ENCODE data around the gene C12orf76. TPM values are rescaled to one million over a fixed set of nuclear protein-coding genes. Genes with fewer than 3 reads are reported as not detected.
A peak's percentile ranks its signal among the peaks of the same experiment; 100 is the strongest.

C12orf76 gene
- total and polyA plus RNA-seq, 2 of the 13 experiments (the other 11 are each of a cell fraction or from before 2014, with no cell fraction given), result 15.8 to 38.4 TPM

- peak overlapping the region; percentile 93 to 97 (median 94) for H3K4me3 ChIP-seq (replicated peaks in 1 of 3; ENCODE audit: insufficient read depth in 1 of 3, low read depth in 2 of 3, low read length in 3 of 3)
- H3K4me1 ChIP-seq (ENCODE audit: insufficient read depth, low read length), result peaks cover 63% of the 10 kb centered on the region
- in situ Hi-C loops (cut with HindIII; ENCODE audit: extremely low pct_ligation_motif_present, low pct_unique_long_range_greater_than_20kb), result no loop called here
- CTCF ChIA-PET (ENCODE audit: low intra/inter-chr PET ratio, low total read pairs), result no interaction called here
- H3K9ac ChIP-seq (ENCODE audit: insufficient read depth, low read depth, low read length), result peak overlapping the region; percentile 90
- H3K27ac ChIP-seq (ENCODE audit: extremely low read length, insufficient read depth, low read length), result peak overlapping the region; percentile 75
- no TSS peak for BruUV-seq (replicated peaks)
- peaks cover 50% of the 10 kb centered on the region for H3K79me2 ChIP-seq (ENCODE audit: insufficient read depth, low read length)
- peak overlapping the region; percentile 93 for H3K4me2 ChIP-seq (ENCODE audit: low read depth, low read length)
- intact Hi-C loops (cut with micrococcal nuclease; ENCODE audit: unreplicated experiment), result loop anchor here (5.0 kb wide), 1 partner anchor 49 kb away; no protein-coding TSS in a partner anchor
- no peaks in the 10 kb centered on the region for H3K9me3 ChIP-seq (ENCODE audit: low read length)
- ATAC-seq (no peak), DNase-seq (ENCODE audit: low spot score) (no peak), FAIRE-seq (no peak)
- POLR2A ChIA-PET, result interaction anchor here (1.4 to 1.5 kb wide), 2 partner anchors 47 to 83 kb away, joined by 3 to 4 read pairs; no protein-coding TSS in a partner anchor
- no peaks in the 10 kb centered on the region; a peak in 1 of 5 replicates for H3K27me3 ChIP-seq (ENCODE audit: control insufficient read depth in 1 of 2, insufficient read depth in 2 of 2, low read length in 2 of 2)
- H3K36me3 ChIP-seq (replicated peaks in 1 of 2; ENCODE audit: control insufficient read depth in 1 of 2, insufficient read depth in 2 of 2, low read length in 2 of 2), result 0 out of 5 replicates have a peak, but pooled peaks cover 0 to 4% of the 10 kb centered on the region in 2 experiments
- peaks cover 6% of the 10 kb centered on the region; the same call in 1 of the 2 replicates for H4K20me1 ChIP-seq (ENCODE audit: insufficient read depth, low read length)
- peak overlapping the region; percentile 96 for H2AFZ ChIP-seq (ENCODE audit: low read length)
- 50% methylated on average over 2 of the region's 2 CpGs for WGBS (ENCODE audit: low lambda C conversion rate)
- no peak for TF ChIP-seq SRSF4 (IDR thresholded peaks at IDR 0.05; ENCODE audit: low read depth, low read length, poor library complexity, severe bottlenecking)
- TF ChIP-seq ZBED4 (CRISPR knock-in tag; IDR thresholded peaks at IDR 0.05; ENCODE audit: borderline replicate concordance), result no peak
- TF ChIP-seq HNF1A (IDR thresholded peaks at IDR 0.05; ENCODE audit: low read depth), result no peak
- peak; percentile 9; the same call in 1 of the 2 replicates for TF ChIP-seq HNF1A (CRISPR knock-in tag; IDR thresholded peaks at IDR 0.05; ENCODE audit: borderline replicate concordance)
- TF ChIP-seq ZNF431 (CRISPR knock-in tag; IDR thresholded peaks at IDR 0.05; ENCODE audit: borderline replicate concordance, low read depth), result 0 out of 2 replicates have a peak, but pooled peaks have one; percentile 3
- 0 out of 2 replicates have a peak, but pooled peaks have one; percentile 24 for TF ChIP-seq SMAD3 (CRISPR knock-in tag; IDR thresholded peaks at IDR 0.05)
- TF ChIP-seq ARNT (IDR thresholded peaks at IDR 0.05), result no peak
- no peak for TF ChIP-seq ZNF710 (CRISPR knock-in tag; IDR thresholded peaks at IDR 0.05; ENCODE audit: borderline replicate concordance)
- 0 out of 2 replicates have a peak, but pooled peaks have one; percentile 3 for TF ChIP-seq ZNF556 (CRISPR knock-in tag; IDR thresholded peaks at IDR 0.05; ENCODE audit: borderline replicate concordance)
- TF ChIP-seq ZNF558 (CRISPR knock-in tag; IDR thresholded peaks at IDR 0.05; ENCODE audit: borderline replicate concordance), result no peak
- TF ChIP-seq SNRNP70 (IDR thresholded peaks at IDR 0.05; ENCODE audit: low read depth, low read length), result no peak
- TF ChIP-seq SIN3B (IDR thresholded peaks at IDR 0.05; ENCODE audit: low read length), result no peak
- no peak for TF ChIP-seq ADNP (CRISPR knock-in tag; IDR thresholded peaks at IDR 0.05)
These were observed 51.9 kb downstream of the C12orf76 start for GRCh38 chr12:109996483-109996853.

Measured in HepG2 (cell line).